Fibroblast of skin of right biceps (primary cell): Measurements from ENCODE around the gene CELF2.
A peak's percentile ranks its signal among the peaks of the same experiment; 100 is the strongest.

ENCODE experiments used
- DNase-seq: peaks from one replicate; pipeline ENCODE4 v3.0.0-alpha.2; 2013

Gene CELF2

DNA sequence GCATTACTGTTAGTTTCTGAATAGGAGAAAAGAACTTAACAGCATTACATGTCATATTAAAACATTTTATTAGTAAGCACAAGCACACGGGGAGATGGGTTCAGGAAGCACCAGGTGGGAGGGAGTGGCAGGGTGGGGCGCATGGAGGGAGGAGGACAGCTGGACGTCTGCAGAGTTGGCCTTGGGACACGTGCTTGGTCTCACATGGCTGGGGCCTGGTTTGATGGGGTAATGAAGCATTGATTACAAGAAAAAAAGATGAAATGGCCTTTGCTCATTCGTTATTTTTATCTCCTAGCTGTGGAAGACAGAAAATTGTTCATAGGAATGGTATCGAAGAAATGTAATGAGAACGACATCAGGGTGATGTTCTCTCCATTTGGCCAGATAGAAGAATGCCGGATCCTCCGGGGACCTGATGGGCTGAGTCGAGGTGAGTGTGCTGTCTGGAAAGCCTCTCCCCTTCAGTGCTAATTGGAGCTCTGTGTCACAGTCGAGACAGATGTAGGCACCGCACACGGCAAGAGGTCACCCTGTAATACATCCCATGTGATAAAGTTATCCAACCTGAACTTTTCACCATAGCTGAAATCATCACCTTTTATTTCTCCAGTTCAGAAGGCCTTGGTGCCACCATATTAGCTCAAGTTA is 239.9 kb downstream of the CELF2 start:
- DNase-seq = no peak

DNA sequence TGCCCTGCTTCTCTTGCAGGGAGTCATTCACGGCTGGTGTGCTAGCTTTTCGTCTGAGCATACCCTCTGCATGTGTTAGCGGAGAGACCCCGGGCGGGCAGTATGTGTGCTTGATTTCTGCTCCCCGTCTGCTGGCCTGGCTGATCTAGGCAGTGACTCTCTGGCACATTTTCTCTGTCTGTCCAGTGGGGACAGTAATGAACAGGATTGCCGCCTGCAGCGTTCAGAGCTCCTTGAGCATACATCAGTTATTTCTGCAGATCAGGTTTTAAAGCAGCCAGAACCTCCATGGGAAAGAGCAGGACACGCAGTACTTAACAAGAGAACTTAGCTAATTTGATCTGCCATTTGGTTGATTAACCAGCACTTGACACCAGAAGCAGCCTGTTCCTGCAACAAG is 242.5 kb downstream of the CELF2 start:
- DNase-seq = no peak

DNA sequence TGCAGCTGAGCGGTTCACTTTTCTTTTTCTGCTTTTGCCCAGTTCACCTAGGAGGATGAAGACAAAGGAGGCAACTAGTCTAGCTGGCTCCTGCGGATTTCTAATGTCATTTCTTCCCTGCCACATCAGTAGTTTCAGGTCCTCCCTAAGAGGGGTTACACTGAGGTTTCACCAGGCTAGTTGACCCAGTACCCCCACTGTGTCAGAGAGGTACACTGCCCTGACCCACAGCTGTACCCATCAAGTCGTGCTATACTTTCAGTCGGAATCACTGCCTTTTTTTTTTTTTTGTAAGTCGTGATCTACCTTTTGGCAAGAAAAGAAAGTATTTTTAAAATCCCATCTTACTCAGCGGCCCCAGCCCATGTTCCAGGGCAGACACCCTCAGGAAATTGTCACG is 243.5 kb downstream of the CELF2 start:
- no peak for DNase-seq

DNA sequence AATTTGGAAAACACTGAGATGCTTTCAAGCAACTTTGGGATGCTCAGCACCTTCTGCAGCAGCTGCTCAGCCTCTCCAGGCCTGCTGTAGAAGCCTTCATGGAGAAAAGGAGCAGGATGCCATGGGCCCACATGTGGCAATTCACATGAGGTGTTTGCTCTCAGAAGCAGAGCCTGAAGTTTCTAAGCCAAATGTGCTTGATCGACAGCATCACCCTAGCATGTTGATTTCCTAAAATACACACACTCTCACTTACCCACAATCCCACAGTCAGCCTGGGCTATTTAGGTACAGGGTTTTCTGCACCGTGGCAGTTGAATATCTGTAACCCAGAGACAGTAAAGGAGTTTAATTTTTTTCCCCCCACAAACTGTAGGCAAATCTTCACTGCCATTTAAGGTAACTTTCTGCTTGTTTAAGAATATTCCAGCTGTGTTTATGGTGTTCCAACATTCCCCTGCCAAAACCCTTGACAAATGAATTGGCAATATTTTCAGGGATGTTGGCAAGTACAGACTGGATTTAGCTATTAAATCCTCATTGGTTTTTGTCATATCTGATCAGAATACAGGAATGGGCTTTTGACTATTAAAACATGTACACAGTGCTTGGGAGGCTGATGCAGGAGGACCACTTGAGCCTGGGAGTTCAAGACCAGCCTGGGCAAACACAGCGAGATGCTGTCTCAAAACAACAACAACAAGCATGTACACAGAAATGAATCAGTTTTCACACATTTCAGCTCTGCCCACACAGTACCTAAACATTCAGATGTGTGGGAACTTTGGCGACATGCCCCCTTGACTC is 244.2 kb downstream of the CELF2 start:
- no peak for DNase-seq

DNA sequence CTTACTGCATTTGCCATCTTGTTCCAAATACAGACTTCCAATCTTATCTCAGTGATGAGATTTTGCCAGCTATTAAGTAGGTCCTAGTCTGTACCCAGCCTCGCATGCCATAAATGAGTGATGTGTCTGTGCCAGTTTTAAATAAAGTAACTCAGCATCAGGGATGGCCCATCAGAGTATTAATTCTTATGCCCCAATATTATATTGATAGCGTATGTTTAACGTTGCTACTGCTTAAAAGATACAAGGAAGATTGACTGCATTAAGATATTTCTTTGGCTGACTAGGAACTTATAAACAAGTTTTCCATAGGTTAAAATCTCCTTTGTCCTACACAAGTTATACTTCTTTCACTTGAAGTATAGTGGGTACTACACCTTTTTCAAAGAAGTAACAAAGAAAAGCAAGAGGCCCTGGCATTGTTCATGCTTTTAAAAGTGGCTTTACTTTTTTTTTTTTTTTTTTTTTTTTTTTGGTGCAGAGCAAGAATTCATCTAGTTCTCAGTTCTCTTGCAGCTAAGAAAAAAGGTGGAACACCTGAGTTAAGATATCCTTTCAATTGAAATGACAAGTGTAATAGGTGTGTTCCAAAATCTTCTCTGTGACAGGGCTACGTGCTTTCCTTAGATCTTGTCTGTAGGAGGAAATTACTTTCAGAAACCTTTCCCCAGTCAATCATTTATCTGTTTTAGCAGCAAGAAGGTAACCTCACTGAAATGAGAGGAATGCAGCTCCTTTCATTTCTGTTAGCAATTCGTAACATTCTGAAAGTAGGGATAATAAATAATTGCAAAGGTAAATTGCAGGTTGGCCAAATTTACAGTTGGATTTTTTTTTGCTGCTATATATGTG is 245.0 kb downstream of the CELF2 start:
- DNase-seq = no peak

DNA sequence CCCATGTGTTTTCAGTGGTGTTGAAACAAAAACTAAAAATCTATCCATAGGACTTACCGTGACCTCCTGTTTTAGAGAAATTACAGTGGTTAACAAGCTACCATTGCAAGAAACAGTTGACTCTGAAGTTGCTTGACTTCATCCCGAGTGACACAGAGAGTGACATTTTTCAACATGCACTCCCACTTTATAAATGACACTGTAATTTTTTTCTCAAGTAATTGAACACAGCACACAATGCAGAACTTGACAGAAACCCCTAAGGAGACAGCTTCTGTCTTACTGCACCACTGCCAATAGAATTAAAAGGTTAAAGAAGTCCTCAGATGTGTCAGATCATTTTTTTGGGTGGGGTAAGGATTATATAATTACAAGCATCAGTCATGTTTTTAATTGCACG is 246.1 kb downstream of the CELF2 start:
- DNase-seq = no peak

DNA sequence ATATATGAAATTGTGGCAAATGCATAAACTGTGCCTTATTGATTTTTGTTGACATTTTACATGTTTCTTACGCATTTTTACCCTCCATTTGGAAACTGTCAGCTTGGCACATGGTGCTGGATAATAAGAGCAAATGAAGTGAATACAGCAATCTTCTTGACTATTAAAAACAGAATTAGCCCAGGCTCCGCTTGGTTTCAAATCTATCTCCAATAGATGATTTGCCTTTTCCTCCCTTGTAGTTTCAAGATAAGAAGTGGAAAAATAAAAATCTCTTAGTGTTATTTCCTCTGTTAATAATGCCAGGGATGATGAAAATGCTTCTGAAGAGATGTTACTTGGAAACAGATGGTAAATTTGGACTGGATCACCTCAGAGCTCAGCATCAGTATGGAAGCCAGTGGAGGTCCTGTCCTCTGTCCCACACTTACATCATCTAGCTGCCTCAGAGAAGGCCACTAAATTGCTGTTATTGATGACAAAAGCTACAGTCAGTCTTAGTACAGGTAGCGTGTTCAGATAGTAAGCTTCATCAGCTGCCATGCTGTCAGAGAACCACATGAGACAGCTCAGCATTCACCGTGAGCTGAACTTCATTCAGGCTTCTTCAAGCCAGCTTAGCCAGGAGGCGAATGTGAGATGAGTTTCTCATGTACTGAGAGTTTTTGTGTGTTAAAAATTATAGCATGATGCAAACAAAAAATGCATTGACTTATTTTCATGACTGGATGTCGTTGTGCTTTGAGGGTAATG is 246.8 kb downstream of the CELF2 start:
- DNase-seq = no peak

DNA sequence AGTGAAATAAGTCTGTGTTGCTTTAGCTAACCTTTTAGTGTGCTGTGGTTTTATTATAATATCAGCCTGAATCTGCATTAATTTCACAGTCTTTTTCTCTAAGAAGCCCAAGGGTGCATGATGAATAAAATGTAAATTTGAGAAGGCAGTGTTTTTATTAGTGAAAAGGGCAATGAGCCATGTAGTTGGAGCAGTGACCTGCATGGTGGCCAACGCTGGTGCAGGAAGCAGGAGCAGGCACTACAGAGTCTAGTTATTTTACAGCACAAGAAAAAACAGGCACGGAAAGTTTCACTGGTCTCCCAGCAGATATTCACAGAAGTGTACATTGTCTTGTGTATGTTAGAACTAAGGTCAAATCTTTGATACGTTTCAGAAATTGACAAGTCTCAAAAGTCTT is 247.8 kb downstream of the CELF2 start:
- DNase-seq = no peak

DNA sequence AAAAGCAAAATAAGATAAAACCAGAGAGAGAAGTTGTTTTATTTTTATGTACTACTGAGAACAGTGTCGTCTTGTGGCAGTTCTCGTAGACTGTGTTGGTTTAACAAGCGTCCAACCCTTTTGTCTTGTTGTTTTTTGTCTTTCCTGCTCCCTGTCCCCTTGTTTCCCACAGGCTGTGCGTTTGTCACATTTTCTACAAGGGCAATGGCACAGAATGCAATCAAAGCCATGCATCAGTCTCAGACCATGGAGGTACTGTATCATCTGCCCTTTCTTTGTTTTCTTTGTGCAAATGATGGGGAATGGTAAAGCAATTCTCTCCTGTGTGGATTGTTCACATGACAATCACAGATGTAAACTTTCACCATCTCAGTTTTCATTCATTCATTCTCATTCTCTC is 248.8 kb downstream of the CELF2 start:
- no peak for DNase-seq

DNA sequence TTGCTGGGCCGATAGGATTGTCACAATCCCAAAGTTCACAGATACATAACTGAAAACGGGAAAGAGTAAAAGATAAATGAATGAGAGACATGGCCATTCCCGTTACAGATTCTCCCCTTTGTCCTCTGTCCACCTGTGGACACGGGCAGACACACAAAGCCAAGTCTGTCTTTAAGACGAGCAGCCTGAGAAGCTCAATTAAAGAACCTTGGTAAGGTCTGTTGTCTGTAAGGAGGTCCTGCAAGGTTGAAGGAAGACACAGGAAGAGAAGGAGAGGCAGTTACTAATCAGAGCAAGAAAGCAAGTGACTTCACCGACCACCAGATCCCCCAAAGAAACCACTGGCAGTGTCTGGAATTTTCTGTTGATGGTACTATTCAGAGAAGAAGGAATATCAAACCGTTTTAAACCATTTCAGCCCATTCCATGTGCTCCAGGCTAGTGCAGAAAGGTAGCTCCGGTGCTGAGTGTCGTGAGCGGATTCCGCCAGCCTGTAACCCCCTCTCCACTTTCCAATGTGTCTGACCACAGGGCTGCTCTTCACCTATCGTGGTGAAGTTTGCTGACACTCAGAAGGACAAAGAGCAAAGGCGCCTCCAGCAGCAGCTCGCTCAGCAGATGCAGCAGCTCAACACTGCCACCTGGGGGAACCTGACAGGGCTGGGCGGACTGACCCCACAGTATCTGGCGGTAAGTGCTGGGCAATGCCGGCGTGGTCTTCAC is 252.6 kb downstream of the CELF2 start:
- DNase-seq = peak; percentile 57

DNA sequence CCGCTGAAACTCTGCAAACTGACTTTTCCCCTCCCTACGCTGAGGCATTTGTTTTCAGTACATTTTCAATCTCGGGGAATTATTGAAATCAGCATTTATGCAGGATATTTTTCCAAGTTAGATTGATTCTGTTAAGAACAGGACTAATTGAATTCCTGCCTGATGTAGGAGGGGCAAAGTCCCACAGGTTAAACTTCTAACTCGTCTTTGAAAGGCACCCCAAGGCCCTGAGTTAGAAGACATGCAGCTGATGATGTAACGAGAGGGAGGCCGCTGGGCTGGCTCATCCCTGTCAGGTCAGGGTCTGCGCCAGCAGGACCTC is 253.1 kb downstream of the CELF2 start:
- DNase-seq = no peak

DNA sequence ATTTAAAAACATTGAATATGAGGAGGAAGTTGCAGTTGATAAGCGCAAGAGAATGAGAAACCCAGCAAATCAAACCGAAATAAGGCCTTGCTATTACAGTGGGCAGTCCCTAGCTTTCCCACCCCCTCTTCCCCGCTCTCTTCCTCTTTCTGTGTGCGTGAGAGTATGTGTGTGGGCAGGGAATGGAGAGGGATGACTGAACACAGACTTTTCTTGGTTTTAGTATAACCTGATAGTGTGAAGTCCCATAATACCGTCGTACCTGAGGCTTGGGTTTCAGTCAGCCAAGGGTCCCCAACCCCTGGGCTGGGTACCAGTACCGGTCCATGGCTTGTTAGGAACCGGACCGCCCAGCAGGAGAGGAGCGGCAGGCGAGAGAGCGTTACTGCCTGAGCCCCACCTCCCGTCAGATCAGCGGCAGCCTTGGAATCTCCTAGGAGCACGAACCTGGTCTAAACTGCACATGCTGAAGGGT is 255.3 kb downstream of the CELF2 start:
- DNase-seq = no peak

DNA sequence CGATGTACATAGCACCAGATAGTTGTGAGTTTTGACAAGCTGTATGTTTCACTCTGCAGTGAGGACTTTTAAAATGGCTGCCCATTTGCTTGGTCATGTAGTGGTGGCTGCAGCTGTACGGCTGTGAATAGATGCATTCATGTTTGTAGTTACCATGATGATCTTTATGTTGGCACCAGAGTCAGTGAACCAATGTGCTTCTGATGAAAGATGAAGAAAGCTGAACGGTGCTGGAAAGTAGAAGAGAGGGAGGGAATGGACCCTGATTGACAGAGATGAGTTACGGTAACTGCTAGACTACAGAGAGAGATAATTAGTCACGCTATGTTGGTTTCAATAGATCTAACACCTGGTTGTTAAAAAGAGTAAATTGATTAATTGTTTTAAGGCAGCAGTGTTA is 256.8 kb downstream of the CELF2 start:
- no peak for DNase-seq

DNA sequence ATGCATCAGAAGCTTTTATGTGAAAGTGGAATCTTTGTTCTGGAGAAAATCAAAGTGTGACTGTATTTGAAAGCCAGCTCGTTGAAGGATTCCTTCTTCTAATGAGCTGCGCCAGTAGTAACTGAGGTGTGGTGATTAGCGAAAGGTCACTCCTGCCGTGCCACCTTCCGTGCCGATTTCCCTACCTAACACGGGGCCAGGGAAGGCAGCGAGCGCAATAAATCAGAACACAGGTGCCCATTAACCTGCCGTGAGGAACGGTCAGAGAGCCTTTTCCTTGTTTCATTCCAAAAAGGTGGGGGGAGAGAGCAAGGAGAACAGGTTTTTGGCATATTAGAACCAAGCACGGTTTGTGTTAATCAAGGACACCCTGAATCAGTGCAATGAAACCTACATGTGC is 258.0 kb downstream of the CELF2 start:
- DNase-seq = no peak

DNA sequence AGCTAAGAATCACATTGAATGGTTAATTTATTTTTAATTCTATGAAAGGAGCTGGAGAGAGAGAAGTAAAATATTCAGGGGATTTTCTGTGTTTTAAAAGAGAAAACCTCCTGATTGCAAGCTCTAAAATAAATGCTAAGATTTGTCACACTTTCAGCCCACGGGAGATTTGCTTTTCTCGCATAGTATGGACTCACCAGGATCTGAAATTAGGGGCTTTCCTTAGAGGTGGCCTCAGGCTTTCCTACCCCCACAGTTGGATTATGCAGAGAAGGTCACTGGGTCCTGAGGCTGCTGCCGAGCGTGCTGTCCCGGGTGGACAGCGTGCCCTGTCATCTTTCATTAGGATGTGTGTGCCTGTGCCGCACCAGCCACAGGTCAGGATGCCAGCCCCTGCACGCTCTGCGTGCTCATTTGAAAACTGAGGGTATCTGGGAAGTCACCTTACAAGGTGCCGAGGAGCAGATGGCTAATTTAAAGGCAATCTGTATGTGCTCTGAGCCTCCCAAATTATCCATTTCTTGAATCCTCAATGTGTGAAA is 258.8 kb downstream of the CELF2 start:
- no peak for DNase-seq

DNA sequence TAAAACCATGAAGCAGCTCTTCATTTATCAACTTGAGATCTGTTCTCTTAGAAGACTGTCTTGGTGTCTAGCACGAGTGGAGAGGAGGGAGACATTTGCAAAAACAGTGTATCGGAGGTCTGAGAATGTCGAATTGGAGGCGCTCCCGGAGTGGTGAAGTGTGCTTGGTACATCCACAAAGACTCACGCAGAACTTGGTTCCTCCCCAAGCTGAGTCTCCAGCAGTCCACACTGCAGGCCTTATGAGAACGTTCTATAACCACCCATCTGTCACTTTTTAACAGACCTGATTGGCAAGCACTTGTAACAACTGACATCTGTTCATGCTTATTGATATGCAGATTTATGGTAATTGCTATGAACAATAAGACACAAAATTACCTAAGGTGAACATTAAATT is 261.6 kb downstream of the CELF2 start:
- no peak for DNase-seq

DNA sequence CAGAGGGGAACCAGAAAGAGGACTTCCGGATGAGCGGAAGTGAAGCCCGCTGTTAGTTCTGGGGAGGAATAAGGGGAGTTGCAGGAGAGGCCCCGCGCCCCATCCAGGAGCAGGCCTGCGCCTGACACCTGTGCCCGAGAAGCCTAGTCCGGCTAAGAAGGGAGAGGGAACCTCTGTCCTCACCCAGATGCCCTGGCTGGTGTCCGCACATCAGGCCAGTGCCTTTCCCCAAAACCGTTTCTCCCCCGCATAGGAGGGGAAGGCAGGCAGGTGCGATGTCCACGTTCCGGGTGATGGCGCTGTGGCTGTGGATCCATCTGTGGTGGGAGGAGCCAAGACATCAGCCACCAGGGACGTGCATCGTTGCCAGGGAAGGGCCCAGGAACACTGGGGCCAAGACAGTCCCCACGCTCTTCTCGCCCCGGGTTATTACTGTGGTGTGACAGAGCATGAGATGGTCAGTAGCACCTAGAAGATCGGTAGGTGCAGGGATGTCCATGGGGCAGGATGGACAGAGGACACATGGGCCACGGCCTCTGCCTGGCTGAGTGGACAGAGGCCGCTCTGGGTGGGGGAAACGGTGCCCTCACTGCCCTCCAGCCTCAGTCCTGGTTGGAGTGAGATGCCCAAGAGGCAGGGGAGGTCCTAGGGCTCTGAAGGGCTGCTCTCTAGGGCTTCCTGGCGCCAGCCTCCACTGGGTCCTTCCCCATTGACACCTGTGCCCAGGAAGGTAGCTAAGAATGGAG is 262.7 kb downstream of the CELF2 start:
- no peak for DNase-seq

DNA sequence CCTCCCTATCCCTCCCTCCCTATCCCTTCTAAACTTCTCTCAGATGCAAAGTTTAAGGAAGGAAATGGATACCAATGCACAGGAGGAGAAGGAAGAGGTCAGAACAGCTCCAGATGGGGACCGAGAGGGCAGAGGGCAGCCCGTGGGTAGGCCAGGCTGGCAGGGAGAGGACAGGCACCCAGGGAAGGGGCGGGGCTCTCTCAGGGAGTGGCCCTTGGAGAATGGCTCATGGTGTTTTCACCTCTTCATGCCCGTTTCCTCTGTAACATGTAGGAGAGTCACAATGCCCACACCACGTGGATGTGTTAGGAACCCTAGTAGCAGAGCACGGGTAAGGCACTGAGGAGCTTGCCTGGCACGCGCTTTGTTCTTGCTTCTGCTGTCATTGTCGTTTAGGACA is 264.5 kb downstream of the CELF2 start:
- DNase-seq = no peak

DNA sequence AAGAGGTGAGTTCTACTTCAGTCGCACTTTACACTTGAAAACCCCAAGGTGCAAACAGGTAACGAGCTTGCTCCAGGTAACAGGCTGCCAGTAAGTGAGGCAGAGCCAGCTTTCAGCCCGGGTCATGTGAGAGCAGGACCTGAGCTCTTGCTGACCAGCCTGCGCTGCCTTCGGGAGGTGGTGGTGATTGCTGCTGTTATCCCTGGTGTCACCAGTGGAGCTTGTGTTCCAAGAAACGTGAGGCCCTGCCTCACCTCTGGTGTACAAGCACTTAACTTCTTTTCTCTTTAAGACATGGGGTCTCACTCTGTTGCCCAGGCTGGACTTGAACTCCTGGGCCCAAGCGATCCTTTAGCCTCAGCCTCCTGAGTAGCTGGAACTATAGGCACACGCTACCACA is 265.0 kb downstream of the CELF2 start:
- no peak for DNase-seq

DNA sequence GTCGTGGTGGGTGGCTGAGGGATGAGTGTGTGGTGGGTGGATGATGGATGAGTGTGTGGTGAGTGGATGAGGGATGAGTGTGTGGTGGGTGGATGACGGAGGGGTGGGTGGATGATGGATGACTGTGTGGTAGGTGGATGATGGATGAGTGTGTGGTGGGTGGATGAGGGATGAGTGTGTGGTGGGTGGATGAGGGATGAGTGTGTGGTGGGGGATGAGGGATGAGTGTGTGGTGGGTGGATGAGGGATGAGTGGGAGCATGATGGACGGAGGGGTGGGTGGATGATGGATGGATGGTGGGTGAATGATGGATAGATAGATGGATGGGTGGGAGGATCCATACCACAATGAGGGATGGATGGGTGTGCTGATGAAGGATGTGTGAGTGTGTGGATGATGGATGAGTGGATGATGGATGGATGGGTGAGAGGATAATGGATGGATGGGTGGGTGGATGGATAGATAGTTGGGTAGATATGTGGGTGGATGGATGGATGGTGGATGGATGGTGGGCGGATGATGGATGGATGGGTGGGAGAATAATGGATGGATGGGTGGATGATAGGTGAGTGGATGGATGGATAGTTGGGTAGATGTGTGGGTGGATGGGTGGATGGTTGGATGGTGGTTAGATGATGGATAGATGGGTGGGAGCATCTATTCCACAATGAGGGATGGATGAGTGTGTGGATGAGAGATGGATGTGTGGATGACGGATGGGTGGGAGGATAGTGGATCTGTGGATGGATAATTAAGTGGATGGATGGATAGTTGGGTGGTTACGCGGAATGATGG is 266.8 kb downstream of the CELF2 start:
- no peak for DNase-seq

DNA sequence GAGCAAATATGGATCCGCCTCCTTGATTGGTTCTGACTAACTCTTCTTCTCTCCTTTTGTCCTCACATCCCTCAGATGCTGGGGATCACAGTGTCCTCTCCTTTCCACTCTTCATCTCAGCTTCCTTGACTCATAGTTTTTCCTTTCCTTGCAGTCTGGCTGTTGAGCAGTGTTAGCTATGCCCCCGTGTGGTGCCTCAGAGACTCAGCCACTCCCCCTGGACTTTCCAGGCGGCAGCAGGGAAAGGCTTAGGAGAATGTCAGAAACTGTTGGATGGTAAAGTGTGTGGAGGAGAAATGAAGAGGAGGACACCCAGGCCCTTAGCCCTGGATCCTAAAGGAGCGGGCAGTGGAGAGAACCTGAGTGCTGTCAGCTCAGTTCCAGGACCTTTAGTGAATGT is 267.5 kb downstream of the CELF2 start:
- DNase-seq = no peak
